RWPE1 (cell line): Measurements from ENCODE around the gene AFF2.

Experiments used
- CTCF ChIA-PET: fragments of 350-600 bp; sonication (Branson Sonifier 250); formaldehyde crosslinking; extraction: SDS; loops from one replicate; lab custom pipeline; 2021; lab: Yijun Ruan, JAX
- POLR2A ChIA-PET: fragments of 400-600 bp; formaldehyde crosslinking; extraction: SDS; loops from one replicate; lab custom pipeline; 2020; ENCODE audit warnings: antibody characterized with exemption; ENCODE audit not compliant: low non-redundant PET; lab: Yijun Ruan, JAX
- DNase-seq: peaks from one replicate; pipeline ENCODE4 v3.0.0; 2012; ENCODE audit warnings: low spot score
- H3K27ac ChIP-seq: fragments of 450-650 bp; 2 replicates; pipeline ENCODE4 v1.5.1; 2017
- CTCF ChIP-seq: fragments of 450-650 bp; conservative IDR thresholded peaks from 2 replicates; pipeline ENCODE4 v1.5.1; 2017; ENCODE audit warnings: low read depth, mild to moderate bottlenecking

AFF2 gene

GRCh38 chrX:148629434-148629833, 129.0 kb downstream of the AFF2 start:
- ChIA-PET CTCF (no interaction called here), POLR2A (no interaction called here)
- DNase-seq: no peak
- H3K27ac ChIP-seq: no peak overlapping the region
- TF ChIP-seq CTCF: no peak

GRCh38 chrX:148632444-148632843, 132.0 kb downstream of the AFF2 start:
- DNase-seq: no peak
- no peak for TF ChIP-seq CTCF
- POLR2A ChIA-PET: no interaction called here
- no peak overlapping the region for H3K27ac ChIP-seq
- CTCF ChIA-PET: no interaction called here

- POLR2A ChIA-PET: no interaction called here
Observed at GRCh38 chrX:148633218-148633908, 132.9 kb downstream of the AFF2 start.

GRCh38 chrX:148634591-148634990, 134.2 kb downstream of the AFF2 start:
- no peak for DNase-seq
- CTCF ChIA-PET: no interaction called here
- H3K27ac ChIP-seq: no peak overlapping the region
- no peak for TF ChIP-seq CTCF
- POLR2A ChIA-PET: no interaction called here

More at GRCh38 chrX:148633218-148633908, 132.9 kb downstream of the AFF2 start:
- no peak overlapping the region for H3K27ac ChIP-seq
- TF ChIP-seq CTCF: no peak
- no peak for DNase-seq
- CTCF ChIA-PET: no interaction called here

- CTCF ChIA-PET: no interaction called here
- POLR2A ChIA-PET: no interaction called here
- no peak for DNase-seq
- TF ChIP-seq CTCF: no peak
- H3K27ac ChIP-seq: no peak overlapping the region
Observed at GRCh38 chrX:148643460-148643859, 143.0 kb downstream of the AFF2 start.

- no peak overlapping the region for H3K27ac ChIP-seq
- DNase-seq: no peak
- POLR2A ChIA-PET: no interaction called here
- CTCF ChIA-PET: no interaction called here
- no peak for TF ChIP-seq CTCF
Observed at GRCh38 chrX:148647651-148648050, 147.2 kb downstream of the AFF2 start.
